ENCODE data around the gene MYO15B. TPM values are rescaled to one million over a fixed set of nuclear protein-coding genes. Genes with fewer than 3 reads are reported as not detected.

Gene MYO15B
- total and polyA plus RNA-seq, 2 donors (not counting 3 experiments of a cell fraction or from before 2014, with no cell fraction given): 10.2 to 87.8 TPM

DNA sequence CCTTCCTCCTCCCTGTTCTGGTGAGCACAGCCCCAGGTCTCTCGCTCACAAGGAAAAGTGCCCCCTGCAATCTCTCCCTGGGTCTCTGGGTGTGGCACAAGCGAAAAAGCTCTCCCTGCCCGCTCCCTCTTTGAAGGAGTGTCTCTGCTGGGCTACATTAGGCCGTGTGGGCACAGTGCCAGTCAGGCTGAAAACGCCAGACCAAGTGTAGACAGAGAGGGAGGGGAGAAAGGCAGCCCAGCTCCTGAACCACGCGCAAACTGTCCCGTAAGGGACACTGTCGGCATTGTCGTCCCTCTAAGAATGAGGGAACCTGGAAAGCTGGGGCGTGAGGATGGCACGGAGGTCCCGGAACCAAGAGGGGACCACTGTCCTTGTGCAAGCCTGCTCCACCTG lies 49.5 kb downstream of the MYO15B start:
- H3K79me2 ChIP-seq (ENCODE audit: control insufficient read depth, insufficient read depth, low read length): no peaks in the 10 kb centered on the region
- intact Hi-C loops (cut with micrococcal nuclease): no loop called here
- no peak for DNase-seq (ENCODE audit: low read depth, low spot score)
- dilution Hi-C loops (cut with MboI; ENCODE audit: extremely low pct_ligation_motif_present, low sequenced_read_pairs): no loop called here
- no peak for FAIRE-seq
- POLR2A ChIA-PET: no interaction called here
- no peaks in the 10 kb centered on the region for H4K20me1 ChIP-seq (replicated peaks; ENCODE audit: control insufficient read depth, extremely low read depth, insufficient read depth, low read length)
- no peak overlapping the region for H3K9ac ChIP-seq (replicated peaks; ENCODE audit: extremely low read depth, insufficient read depth, low read length)
- no peaks in the 10 kb centered on the region for H3K27me3 ChIP-seq (ENCODE audit: control insufficient read depth in 2 of 2, insufficient read depth in 2 of 2, low read length in 2 of 2)
- H3K4me3 ChIP-seq (replicated peaks in 1 of 3; ENCODE audit: insufficient read depth in 1 of 3, low read depth in 1 of 3, low read length in 3 of 3): no peak overlapping the region
- no peak overlapping the region for H3K27ac ChIP-seq (ENCODE audit: insufficient read depth, low read depth, low read length)
- no peaks in the 10 kb centered on the region for H3K36me3 ChIP-seq (ENCODE audit: control insufficient read depth in 2 of 2, extremely low read depth in 1 of 2, insufficient read depth in 2 of 2, low read length in 2 of 2)
- no peak overlapping the region for H2AFZ ChIP-seq (ENCODE audit: low read depth, low read length)
- no peaks in the 10 kb centered on the region for H3K9me3 ChIP-seq (replicated peaks; ENCODE audit: control insufficient read depth, insufficient read depth, low read length)
- H3K9me1 ChIP-seq (replicated peaks; ENCODE audit: control insufficient read depth, extremely low read depth, insufficient read depth, low read length): no peaks in the 10 kb centered on the region
- CTCF ChIA-PET: interaction anchor here (1.8 to 16.3 kb wide), 3 partner anchors 13 to 110 kb away, joined by 6 to 625 read pairs (median 446); a partner anchor contains a TSS
- TF ChIP-seq GATA2 (IDR thresholded peaks at IDR 0.05; ENCODE audit: insufficient read depth, insufficient read length, low read depth, low read length) (no peak), JUN (IDR thresholded peaks at IDR 0.05; ENCODE audit: borderline replicate concordance, insufficient read depth, insufficient read length, low read depth) (no peak), FOS (IDR thresholded peaks at IDR 0.05; ENCODE audit: borderline replicate concordance, insufficient read depth, low read length) (no peak), EZH2 (IDR thresholded peaks at IDR 0.05; ENCODE audit: borderline replicate concordance, low read depth, low read length, severe bottlenecking) (no peak), POLR2A (IDR thresholded peaks at IDR 0.05; ENCODE audit: low read depth, low read length) (no peak), MYC (IDR thresholded peaks at IDR 0.05; ENCODE audit: low read depth, low read length) (no peak), POLR2AphosphoS5 (IDR thresholded peaks at IDR 0.05; ENCODE audit: insufficient read depth, low read depth, low read length) (no peak), MAX (IDR thresholded peaks at IDR 0.05; ENCODE audit: insufficient read depth, insufficient read length) (no peak)
- TF ChIP-seq, protein P1, sequence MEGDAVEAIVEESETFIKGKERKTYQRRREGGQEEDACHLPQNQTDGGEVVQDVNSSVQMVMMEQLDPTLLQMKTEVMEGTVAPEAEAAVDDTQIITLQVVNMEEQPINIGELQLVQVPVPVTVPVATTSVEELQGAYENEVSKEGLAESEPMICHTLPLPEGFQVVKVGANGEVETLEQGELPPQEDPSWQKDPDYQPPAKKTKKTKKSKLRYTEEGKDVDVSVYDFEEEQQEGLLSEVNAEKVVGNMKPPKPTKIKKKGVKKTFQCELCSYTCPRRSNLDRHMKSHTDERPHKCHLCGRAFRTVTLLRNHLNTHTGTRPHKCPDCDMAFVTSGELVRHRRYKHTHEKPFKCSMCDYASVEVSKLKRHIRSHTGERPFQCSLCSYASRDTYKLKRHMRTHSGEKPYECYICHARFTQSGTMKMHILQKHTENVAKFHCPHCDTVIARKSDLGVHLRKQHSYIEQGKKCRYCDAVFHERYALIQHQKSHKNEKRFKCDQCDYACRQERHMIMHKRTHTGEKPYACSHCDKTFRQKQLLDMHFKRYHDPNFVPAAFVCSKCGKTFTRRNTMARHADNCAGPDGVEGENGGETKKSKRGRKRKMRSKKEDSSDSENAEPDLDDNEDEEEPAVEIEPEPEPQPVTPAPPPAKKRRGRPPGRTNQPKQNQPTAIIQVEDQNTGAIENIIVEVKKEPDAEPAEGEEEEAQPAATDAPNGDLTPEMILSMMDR (IDR thresholded peaks at IDR 0.05; ENCODE audit: extremely low read depth in 1 of 2, insufficient read depth in 1 of 2, low read depth in 1 of 2, low read length in 2 of 2): no peak
- peaks cover 12% of the 10 kb centered on the region for H3K4me1 ChIP-seq (ENCODE audit: control insufficient read depth, extremely low read depth, insufficient read depth, low read length)
- no peak overlapping the region for H3K4me2 ChIP-seq (ENCODE audit: insufficient read depth, low read length)
- no TSS peak for BruUV-seq (replicated peaks)
